GM21423 (cell line): ENCODE results near the gene RIT1.

Source experiments
- ATAC-seq: cut with Tn5 transposase; IDR thresholded peaks from one replicate; pipeline ENCODE4 v1.9.1; 2021; ENCODE audit warnings: mild to moderate bottlenecking, moderate library complexity; ENCODE audit not compliant: unreplicated experiment

RIT1 gene

DNA sequence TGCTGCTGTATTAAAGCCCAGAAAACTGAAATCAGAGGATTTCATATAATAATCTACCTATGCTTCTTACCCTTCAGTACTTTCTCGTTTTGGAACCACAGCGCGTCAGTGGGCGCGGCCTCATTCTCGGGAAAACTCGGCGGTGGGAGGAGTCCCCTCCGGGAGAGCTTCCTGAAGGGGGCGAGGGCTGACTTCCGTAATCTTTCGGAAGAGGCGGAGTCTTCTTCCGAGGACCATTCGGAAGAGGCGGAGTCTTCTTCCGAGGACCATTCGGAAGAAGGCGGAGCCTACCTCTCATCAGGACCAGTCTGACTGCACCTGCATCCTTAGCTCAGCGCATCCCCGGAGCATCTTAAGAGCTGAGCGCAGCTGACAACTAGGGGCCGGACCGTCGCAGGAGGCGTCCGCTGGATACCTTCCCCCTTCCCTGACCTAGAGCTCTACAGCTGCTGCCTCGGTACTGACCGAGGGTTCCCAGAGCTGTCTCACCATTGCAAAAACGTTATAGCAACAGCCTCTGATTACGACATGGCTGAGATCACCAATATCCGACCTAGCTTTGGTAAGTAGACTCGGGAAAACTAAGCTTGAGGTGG, 51.8 kb downstream of the RIT1 start, which contains the start of gene SYT11:
Gene SYT11 (plus strand): TSS at position 334 of the 596 bp plus-strand sequence. CDS start 195 bp downstream, at position 529.
- peak; percentile 66 for ATAC-seq

DNA sequence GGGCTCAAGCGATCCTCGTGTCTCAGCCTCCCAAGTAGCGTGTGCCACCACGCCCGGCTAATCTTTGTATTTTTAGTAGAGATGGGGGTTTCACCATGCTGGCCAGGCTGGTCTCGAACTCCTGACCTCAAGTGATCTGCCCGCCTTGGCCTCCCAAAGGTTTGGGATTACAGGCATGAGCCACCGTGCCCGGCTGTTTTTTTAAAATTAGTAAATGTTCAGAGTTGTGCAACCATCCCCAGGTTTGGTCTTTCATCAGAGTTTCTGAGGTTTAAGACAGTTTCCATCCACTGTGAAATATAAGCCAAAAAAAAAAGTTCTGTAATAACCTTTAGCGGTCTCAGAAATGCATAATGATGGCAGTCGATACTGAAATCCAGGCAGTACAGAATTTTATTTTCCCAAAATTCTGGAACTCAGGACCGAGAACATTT, 52.3 kb downstream of the RIT1 start:
- peak; percentile 5 for ATAC-seq

GRCh38 chr1:155856975-155857930, 53.9 kb downstream of the RIT1 start, which contains the start of gene GON4L:
GON4L (minus strand) TSS chr1:155857214; CDS start chr1:155853780, 3,434 bp downstream.
- ATAC-seq: peak; percentile 34

GRCh38 chr1:155856257-155856974, 54.7 kb downstream of the RIT1 start:
- ATAC-seq: no peak

DNA sequence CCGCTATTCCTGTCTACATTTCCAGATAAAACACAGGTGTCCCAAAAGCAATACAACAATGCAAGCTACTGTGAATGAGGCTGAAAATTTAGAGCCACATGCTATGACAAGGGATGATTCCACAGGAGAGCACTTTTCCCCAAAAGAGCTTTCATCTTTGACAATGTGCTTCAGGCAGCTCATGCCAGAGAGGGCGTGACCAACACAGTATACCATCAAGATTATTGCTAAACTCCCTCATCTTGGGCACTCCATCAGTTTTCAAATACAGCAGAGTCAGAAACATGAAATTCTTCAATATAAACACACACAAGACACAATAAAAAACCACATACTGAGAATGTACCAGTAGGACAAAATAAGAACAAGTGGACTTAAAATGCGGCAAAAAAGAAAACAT, 60.8 kb downstream of the RIT1 start:
- ATAC-seq: no peak

DNA sequence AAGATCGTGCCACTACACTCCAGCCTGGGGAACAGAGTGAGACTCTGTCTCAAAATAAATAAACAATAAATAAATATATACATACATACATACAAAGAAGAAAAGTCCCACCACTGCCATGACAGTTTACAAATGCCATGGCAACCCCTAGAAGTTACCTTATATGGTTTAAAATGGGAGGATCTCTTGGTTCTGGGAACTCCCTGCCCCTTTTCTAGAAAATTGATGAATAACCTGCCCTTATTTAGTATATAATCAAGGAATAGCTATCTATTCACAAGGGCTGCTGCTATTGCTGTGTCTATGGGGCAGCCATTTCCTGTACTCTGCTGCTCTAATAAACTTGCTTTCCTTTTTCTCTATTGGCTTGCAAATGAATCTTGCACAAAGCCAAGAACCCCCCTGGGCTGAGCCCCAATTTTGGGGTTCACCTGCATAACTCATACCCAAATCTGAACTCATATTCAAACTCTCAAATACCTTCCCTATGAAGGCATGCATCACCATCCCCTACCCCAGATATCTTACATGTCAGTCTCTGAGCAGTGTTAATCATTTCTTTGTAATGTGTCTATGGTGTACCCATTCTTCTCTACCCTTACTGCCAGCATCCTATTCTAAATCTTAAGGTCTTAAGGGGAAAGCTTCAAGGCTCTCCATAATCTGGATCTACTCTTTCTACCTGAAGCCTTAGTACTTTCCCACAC, 63.2 kb downstream of the RIT1 start:
- no peak for ATAC-seq
